NCI-H1436 (cell line): Measurements from ENCODE around the gene PLA2G1B.
"Not testable (repeated sequence)": the region's sequence is repeated elsewhere in the genome, so short reads cannot be mapped to it uniquely, and the experiment has no call there.

Source experiments
- DNase-seq: peaks from one replicate; lab custom pipeline; 2025; lab: John Stamatoyannopoulos, UW

Gene PLA2G1B

DNA sequence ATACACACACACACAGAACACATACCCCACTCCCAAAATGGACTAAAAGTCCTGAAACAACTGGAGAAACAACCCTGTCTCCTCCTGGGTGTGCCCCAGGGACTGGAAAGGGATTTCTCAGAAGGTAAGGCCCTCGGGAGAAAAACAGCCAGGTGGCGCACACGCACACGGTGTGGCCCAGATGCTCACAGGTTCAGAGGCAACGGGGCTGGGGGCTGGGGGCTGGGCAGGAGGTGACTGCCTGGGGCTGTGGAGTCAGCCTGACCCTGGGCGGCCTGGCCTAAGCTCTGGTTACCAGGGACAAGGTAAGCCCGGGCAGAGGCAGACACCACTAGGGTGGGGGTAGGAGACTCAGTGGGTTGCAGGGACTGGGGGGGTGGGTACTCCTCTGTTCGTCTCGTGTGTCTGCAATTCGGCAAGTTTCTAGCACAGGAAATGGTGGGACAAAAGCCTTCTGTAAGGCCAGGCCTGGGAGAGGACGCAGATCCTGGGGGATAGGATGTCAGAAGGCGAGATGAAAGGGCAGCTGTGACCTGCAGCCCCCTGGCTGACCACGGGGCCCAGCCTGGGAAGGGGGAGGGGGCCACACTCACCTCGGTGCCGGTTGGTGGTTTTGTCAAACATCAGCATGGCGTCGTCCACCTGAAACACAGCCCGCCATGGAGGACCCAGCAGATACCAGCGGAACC lies 31.0 kb upstream of the PLA2G1B start:
- no peak for DNase-seq

DNA sequence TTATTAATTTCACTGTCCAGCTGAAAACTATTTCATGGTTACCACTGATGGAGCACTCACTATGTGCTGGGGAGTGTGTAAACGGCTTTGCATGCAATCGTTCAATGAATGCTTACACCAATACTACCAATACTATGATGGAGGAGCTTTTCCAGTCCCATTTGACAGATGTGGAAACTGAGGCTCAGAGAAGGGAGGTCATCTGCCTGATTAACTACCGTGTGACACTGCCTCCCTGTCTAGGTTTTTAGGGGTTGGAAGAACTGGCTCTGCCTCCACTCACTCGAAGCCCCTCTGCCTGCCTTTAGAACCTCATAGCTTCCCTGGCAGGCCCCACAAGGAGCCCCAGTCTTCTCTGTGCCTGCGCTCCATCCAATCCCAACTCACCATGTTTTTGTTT lies 29.5 kb upstream of the PLA2G1B start:
- no peak for DNase-seq

DNA sequence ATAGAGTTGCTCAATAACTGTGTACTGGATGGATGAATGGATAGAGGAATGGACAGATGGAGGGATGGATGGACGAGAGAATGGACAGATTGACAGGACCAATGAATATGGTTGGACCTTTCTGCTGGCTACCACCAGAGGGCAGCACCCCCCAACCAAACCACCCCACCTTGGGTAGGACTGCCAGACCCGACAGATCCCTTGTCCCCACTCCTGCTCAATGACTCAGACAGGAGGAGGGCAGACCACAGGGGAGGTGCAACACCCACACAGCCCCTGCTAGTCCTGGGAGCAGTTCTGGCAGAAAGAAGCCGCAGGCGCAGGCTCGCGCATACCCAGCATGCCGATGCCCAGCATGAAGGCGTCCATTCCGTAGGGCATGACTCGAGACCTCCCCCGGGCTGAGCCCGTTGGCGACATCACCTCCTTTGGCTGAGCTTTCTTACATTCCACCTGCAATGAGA lies 29.0 kb upstream of the PLA2G1B start:
- DNase-seq: peak; percentile 46

DNA sequence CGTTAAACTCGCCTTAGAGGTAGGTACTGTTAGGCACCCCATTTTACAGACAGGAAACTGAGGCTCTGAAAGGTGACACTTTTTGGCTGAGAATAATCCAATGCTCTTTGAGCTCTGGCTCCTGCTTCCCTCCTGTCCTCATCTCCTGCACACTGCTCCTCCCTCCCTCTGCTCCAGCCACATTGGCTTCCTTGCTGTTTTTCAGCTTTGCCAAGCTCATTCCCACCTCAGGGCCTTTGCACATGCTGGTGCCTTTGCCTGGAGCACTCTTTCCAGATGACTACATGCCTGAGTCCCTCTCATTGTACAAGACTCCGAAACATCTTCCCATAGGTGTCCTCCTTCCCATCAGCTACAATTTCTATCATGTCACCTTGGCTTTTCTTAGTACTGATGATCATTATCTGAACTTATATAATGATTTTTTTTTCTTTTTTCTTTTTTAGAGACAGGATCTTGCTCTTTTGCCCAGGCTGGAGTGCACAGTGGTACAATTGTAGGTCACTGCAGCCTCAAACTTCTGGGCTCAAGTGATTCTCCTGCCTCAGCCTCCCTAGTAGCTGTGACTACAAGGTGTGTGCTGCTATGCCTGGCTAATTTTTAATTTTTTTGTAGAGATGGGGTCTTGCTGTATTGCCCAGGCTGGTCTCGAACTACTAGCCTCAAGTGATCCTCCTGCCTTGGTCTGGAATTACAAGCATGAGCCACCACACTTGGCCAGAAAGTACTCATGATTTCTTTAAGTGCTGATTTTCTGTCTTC lies 26.2 kb upstream of the PLA2G1B start:
- no peak for DNase-seq

DNA sequence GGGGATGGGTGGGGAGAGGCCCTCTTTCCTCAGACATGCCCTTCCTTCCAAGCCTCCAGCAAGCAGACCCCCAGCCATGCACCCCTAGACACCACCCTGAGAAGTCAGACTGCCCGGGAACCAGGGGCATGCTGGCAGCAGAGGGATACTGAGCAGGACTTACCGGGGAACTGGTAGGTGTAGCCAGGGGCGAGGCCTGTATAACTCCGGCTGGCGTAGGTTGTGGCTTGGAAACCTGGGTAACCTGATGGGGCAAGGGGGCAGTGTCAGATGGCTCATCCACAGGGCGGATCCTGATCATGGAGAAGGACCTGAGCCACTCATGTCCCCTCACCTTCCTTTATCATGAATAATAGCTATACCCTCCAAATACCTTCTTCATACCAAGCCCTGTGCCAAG lies 25.6 kb upstream of the PLA2G1B start:
- no peak for DNase-seq

DNA sequence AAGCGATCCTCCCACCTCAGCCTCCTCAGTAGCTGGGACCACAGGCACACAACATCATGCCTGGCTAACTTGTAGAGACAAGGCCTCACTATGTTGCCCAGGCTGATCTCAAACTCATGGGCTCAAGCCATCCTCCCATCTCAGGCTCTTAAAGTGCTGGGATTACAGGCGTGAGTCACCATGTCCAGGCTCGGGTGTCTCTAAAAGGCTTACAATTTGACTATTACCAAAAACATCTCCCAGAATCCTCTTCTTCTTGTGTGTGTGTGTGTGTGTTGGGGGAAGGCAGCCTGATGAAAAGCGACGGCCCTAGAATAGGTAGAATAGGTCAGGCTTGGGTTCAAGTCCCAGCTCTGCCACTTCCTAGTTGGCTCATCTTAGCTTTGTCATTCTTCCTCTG lies 24.5 kb upstream of the PLA2G1B start:
- no peak for DNase-seq

DNA sequence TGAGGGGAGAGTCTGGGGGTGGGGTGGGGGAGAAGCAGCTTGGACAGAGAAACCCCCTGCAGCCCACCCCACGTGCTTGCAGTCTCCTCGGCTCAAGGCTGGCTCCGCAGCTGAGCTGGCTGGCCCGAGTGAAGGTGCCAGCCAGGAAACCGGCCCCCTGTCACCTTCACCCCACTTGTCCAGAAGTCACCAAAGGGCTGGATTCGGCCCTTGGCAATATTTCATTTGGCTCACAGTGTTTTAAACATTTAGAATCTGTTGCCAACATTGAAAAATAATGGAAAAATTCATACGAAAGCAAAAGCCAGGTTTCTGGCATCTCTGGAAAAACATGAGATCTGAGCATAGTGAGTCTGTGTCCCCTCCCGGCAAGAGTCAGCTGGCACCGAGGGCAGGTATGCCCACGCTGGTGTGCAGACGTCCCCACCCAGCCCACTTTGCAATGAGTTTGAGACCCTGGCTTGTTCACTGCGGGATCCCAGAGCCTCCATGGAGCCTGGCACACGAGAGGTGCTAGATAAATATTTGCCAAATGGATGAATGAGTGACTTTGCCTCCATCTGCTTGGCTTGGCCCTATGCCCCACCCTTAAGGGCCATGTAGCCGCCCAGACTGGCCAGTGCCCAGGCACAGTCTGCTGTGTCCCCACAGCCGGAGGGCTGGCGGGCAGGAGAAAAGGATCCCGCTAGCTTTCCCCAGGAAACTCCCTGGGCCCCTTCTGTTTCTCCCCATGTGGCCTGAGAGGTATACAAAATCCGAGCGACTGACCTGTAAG lies 23.2 kb upstream of the PLA2G1B start:
- no peak for DNase-seq

DNA sequence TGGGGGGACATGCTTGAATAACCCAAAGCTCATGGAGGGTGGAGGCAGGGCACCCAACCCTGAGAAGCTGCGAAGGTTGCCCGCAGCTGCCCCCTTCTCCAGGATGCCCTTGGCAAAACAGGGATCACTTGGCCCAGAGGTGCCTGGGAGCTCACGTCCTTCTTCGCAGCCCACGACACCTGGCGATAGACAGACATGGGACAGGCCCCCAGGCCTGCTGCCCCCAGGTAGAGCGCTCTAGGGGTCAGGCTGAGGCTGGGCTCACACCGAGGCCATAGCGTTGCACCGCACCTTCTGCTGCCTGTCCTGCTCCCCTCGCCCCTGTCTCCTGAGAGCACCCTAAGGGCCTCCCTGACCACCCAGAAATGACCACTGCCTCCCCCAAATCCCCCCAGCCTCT lies 20.2 kb upstream of the PLA2G1B start:
- DNase-seq: no peak

DNA sequence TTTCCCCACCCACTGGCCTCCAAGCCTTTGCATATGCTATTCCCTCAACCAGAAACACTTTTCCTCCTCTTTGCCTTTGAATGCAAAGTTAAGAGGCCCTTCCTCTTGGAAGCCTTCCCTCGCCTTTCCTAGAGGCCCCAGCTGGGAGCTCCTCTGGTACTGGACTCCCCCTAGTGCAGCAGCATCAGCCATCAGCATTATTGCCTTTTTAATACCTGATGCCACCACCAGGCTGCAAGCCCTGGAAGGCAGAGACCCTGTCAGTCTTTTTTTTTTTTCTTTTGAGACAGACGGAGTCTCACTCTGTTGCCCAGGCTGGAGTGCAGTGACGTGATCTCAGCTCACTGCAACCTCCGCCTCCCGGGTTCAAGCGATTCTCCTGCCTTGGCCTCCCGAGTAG lies 19.1 kb upstream of the PLA2G1B start:
- DNase-seq: no peak

DNA sequence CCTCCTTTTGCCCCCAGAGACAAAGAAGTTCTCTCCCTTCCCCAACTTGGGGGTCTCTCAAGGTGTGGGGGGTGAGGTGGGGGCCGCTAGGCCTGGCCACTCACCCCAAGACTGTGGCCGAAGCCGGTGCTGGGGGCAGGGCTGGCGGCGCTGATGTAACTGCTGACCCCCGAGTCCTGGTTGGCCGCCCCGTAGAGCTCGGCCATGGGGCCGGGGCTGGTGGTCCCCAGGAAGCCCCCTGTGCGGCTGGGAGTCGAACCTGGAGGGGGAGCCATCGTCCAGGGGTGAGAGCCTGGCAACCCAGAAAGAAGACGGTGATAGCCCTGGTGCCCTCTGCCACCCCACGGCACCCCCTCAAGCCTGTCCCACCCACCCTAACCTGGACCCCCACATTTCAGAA lies 18.5 kb upstream of the PLA2G1B start:
- no peak for DNase-seq

DNA sequence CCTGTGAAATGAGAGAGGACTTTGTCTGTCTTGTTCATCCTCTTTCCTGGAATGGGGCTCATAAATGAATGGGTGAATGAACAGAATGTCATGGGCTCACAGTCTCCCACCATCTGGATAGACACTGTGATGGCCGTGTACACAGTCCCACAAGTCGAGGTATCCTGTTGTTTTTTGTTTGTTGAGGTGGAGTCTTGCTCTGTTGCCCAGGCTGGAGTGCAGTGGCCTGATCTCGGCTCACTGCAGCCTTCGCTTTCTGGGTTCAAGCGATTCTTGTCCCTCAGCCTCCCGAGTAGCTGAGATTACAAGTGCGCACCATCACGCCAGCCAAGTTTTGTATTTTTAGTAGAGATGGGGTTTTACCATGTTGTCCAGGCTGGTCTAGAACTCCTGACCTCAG lies 16.1 kb upstream of the PLA2G1B start:
- DNase-seq: no peak

DNA sequence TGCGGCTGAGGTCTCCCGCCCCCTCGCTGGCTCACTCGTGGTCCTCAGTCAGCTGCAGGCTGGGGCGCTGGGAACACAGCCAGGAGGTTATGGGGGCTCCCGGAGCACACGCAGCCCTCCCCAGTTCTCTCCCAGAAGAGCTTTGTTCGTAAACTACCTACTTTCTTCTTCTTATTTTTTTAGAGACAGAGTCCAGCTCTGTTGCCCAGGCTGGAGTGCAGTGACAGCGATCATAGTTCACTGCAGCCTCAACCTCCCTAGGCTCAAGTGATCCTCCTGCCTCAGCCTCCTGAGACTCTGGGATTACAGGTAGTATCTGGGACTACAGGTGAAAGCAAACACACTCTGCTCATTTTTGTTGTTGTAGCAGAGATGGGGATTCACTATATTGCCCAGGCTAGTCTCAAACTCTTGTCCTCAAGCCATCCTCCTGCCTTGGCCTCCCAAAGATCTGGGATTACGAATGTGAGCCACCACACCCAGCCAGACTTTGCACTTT lies 15.5 kb upstream of the PLA2G1B start:
- no peak for DNase-seq

DNA sequence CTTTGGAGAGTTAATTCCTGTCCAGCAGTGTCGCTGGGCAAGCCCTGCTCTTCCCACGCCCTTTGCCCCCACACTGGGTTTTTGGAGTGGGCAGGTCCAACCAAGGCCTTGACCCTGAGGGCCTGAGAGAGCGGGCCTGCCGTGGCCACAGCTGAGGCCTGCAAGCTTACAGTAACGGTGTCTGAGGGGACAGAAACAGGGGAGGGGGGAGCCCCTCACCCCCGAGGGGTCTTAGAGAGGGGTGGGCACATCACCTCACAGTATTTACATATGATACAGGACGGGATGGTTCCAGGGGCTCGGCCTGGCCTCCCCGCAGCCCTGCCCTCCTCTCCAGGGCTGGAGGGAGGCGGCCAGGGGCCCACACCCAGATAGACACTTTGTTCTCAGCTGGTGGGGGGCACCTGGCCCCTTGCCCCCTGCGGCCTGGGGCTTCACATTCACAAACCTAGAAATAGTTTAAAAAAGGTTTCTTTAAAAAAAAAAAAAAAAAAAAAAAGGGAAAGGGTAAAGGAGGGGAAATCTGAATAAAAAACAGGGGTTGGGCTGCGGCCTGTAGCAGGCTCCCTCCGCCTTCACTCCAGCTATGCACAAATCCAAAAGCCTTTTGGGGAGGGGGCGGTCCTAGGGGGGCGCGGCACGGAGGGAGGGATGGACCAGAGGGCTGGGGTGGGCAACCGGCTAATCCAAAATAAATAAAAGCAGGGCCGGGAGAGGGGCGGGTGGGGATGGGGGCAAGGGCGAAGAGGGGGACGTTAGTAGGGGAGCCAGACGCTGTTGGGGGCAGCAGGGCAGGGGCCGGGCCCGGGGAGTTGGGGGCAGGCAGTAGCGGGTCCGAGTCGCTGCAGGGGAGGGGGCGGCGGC lies 14.8 kb upstream of the PLA2G1B start:
- DNase-seq: no peak

DNA sequence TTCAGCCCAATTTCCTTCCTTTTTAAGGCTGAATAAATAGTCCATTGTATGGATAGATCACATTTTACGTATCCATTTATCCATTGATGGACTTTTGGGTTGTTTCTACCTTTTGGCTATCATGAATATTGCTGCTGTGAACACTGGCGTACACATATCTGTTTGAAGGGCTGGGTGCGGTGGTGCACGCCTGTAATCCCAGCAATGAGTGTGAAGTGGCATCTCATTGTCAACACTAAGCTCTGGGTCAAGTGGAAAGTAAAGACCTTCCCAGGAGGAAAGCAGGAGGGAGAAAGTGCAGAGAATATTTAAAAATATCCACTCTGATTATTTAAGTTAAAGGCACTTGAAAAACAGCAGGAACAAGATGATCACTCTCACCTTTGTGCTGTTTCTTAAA lies 11.7 kb upstream of the PLA2G1B start:
- no peak for DNase-seq

DNA sequence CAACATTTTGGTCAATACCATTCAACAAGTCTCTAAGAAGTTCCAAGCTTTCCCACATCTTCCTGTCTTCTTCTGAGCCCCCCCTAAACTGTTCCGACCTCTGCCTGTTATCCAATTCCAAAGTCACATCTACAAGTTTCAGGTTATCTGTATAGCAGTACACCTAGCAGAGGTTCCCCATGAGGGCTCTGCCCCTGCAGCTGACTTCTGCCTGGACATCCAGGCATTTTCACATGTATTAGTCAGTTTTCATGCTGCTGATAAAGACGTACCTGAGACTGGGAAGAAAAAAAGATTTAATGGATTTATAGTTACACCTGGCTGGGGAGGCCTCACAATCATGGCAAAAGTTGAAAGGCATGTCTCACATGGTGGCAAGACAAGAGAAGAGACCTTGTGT lies 10.2 kb upstream of the PLA2G1B start:
- DNase-seq: no peak

DNA sequence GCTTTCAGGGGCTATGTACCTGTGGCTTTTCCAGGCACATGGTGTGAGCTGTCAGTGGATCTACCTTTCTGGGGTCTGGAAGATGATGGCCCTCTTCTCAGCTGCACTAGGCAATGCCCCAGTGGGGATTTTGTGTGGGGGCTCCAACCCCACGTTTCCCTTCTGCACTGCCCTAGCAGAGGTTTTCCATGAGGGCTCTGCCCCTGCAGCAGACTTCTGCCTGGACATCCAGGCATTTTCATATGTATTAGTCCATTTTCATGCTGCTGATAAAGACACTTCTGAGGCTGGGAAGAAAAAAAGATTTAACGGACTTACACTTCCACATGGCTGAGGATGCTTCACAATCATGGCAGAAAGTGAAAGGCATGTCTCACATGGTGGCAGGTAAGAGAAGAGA lies 8.8 kb upstream of the PLA2G1B start:
- DNase-seq: not testable (repeated sequence)

DNA sequence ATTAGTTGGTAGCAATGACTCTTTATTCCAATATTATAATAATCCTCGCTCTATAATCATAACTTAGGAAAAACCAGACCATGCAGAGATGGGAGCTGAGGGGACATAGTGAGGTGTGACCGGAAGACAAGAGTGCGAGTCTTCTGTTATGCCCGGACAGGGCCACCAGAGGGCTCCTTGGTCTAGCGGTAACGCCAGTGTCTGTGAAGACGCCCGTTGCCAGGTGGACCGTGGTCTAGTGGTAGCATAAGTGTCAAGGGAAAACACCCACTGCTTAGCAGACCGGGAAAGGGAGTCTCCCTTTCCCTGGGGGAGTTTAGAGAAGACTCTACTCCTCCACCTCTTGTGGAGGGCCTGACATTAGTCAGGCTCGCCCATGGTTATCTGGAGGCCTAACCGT lies 7.9 kb upstream of the PLA2G1B start:
- not testable (repeated sequence) for DNase-seq

DNA sequence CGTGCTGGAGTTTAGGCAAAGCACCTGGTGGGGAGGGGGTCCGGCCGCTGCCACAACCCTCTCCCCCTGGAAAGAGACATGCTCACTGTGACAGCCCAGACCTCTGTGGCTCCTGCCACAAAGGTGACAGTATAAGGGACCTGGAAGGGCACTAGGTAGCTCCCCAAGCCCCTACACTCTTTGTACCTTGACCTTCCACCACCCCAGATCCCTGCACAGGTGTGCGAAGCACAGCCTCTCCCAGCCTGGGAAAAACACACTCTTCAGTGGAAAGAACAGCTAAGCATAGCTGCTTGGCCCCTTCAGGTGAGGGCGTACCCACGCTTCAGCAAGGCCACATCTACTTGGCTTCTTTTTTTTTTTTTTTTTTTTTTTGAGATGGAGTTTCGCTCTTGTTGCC lies 4.9 kb upstream of the PLA2G1B start:
- no peak for DNase-seq

DNA sequence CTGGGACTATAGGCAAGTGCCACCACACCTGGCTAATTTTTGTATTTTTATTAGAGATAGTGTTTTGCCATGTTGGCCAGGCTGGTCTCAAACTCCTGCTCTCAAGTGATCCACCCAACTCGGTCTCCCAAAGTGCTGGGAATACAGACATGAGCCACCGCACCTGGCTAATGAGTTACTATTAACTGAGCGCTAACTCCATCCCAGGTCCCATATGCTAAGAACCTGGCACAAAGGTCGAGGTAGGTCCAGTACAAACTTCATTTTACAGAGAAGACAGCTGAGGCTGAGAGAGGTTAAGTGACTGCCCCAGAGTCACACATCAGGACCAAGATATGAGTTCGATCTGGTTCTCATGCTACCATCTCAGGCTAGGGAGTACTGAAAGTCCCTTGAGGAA lies 4.5 kb upstream of the PLA2G1B start:
- DNase-seq: no peak

DNA sequence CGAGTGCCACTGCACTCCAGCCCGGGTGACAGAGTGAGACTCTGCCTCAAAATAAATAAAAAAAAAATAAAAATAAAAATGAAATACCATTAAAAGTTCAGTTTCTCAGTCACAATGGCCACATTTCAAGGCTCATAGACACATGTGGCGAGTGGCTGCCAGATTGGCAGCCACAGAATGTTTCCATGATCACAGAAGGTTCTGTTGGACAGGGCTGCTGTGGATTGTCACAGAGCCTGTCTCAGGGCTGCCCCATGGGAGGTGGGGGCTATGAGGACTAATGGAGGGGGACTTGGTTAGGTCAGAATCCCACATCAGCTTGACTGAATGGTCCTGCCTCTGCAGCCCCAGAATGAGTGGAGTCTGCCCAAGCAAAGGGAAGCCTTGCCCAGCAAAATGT lies 3.8 kb upstream of the PLA2G1B start:
- DNase-seq: no peak

DNA sequence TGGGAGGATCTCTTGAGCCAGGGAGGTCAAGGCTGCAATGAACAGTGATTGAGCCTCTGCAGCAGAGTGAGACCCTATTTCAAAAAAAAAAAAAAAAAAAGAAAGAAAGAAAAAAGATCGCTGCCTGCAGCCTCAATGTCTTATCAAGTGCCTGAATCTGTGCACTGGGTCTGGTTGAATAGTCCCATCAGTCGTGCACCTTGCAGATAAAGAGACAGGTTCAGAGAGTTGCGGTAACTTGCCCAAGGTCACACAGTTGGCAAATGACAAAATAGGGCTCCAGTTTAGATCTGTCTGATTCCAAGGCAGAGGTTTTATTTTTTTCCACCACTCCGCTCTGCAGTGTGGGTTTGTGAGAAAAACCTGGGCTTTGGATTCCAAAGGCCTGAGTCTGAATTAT lies 649 bp upstream of the PLA2G1B start:
- DNase-seq: no peak
